ENCODE results near the gene CNTNAP2.

CNTNAP2 gene

DNA sequence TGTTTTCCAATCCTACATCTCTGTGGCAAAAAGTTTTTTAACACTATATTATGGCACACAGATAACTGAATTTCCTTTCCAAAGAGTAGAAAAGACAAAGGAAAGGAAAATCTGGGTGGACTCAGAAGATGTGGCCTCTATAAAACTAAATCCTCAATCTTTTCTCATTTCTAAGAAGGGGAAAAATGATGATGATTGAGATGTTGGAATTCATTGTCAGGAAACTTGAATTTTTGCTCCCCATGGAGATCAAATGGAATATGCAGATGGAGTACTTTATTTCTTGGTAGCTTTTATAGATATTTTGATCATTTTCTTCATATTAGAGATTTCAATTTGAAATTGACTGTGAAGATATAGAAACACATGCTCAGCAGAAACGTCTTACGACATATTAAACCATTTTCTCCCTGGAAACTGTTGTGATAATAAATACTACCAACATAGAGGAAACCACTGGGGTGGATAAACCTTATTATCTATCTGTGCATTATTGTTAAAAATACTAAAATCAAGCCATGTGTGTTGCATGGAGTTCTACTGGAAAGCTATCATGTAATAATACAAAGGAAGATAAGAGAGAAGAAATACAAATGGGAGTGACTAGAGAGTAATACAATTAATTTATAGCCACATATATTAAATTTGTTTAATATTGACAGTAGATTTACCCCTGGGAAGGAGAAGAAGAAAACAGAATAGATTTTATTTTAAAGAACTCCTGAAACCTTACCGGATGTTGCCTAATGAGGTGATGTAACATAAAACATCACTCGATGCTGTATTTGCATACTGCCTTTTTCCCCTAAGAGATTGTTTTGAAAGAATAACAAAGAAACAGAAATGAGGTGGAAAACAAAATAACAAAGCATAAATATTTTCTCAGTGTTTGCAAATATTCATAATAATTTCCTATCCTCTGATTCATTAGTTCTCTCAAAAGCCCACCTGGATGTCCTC lies 1542.7 kb downstream of the CNTNAP2 start:
- DNase-seq (ENCODE audit: extremely low read depth, low read depth): no peak
- H3K4me3 ChIP-seq (replicated peaks; ENCODE audit: low read depth, low read length): no peak overlapping the region
- TF ChIP-seq, protein P1, sequence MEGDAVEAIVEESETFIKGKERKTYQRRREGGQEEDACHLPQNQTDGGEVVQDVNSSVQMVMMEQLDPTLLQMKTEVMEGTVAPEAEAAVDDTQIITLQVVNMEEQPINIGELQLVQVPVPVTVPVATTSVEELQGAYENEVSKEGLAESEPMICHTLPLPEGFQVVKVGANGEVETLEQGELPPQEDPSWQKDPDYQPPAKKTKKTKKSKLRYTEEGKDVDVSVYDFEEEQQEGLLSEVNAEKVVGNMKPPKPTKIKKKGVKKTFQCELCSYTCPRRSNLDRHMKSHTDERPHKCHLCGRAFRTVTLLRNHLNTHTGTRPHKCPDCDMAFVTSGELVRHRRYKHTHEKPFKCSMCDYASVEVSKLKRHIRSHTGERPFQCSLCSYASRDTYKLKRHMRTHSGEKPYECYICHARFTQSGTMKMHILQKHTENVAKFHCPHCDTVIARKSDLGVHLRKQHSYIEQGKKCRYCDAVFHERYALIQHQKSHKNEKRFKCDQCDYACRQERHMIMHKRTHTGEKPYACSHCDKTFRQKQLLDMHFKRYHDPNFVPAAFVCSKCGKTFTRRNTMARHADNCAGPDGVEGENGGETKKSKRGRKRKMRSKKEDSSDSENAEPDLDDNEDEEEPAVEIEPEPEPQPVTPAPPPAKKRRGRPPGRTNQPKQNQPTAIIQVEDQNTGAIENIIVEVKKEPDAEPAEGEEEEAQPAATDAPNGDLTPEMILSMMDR (IDR thresholded peaks at IDR 0.05; ENCODE audit: low read depth, low read length, missing control alignments): no peak

DNA sequence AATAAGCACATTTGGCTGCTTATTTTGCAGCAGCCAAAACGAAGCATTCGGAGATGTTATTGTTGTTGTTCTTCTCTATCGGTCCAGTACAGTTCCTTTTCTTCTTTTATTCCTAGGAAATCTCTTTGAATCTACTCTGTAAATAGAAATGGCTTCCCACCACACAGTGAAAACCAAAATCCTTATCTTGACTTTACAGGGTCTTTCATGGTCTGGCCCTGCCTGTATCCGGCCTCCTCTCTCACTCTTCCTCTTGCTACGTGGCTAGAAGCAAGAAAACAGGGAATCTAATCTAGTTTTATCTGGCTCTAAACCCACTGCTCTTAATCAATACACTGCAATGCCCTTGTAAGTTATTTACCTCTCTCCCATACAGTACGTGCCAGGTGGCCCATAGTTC lies 1547.9 kb downstream of the CNTNAP2 start:
- H3K4me3 ChIP-seq (replicated peaks; ENCODE audit: low read depth, low read length): no peak overlapping the region
- TF ChIP-seq, protein P1 (IDR thresholded peaks at IDR 0.05; ENCODE audit: low read depth, low read length, missing control alignments): no peak
- DNase-seq (ENCODE audit: extremely low read depth, low read depth): no peak

DNA sequence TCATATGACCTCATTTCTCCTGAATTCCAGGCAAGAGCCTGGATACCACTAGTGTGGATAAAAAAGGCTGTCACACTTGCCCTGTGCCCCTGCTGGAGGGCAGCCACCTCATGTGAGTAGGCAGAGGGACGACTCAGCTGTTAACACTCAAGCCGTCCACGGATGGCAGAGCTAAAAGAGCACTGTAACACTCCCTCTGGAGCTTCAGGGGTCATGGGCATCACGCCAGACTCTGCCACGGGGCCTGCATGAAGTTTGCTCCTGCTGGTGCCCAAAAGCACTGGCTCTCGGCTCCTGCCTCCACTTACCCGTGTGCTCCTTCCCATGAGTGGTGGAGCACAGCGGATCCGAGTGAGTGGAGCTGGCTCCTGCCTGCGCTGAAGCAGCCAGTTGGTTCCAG lies 1554.2 kb downstream of the CNTNAP2 start:
- DNase-seq (ENCODE audit: extremely low read depth, low read depth): no peak
- H3K4me3 ChIP-seq (replicated peaks; ENCODE audit: low read depth, low read length): no peak overlapping the region
- TF ChIP-seq, protein P1 (IDR thresholded peaks at IDR 0.05; ENCODE audit: low read depth, low read length, missing control alignments): no peak

DNA sequence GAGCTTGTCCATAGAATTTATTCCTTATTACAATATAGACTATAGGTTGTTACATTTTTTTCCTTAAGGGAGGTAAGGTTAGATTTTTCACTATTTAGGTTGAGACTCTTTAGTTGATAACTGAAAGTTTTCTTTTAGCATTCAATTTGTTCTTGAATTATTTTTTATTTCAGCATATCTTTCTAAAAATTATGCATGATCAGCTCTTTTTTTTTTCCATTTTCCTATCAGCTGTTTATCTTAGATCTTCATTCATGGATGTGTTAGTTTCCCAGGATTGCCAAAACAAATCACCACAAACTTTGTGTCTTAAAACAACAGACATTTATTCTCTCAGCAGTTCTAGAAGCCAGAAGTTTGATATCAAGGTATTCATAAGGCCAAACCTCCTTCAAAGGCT lies 1558.1 kb downstream of the CNTNAP2 start:
- H3K4me3 ChIP-seq (replicated peaks; ENCODE audit: low read depth, low read length): no peak overlapping the region
- DNase-seq (ENCODE audit: extremely low read depth, low read depth): no peak
- TF ChIP-seq, protein P1 (IDR thresholded peaks at IDR 0.05; ENCODE audit: low read depth, low read length, missing control alignments): no peak

DNA sequence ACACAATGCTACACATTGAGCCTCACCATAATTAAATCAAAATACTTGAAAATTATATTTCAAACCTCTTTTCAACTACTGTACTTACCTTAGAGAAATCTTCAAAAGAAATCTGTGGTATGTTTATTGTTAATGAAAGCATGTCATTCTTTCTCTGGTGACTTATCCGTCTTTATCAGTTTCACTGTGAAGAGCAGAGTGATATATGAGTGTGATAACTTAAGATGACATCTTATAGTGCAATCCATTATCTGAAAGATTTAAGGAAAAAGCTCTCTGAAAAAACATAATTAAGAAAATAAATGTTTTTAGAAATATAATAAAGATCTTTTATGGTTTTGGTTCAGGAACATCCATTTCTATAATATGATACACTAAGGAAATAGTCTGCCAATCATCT lies 1562.3 kb downstream of the CNTNAP2 start:
- TF ChIP-seq, protein P1 (IDR thresholded peaks at IDR 0.05; ENCODE audit: low read depth, low read length, missing control alignments): no peak
- no peak for DNase-seq (ENCODE audit: extremely low read depth, low read depth)
- H3K4me3 ChIP-seq (replicated peaks; ENCODE audit: low read depth, low read length): no peak overlapping the region

DNA sequence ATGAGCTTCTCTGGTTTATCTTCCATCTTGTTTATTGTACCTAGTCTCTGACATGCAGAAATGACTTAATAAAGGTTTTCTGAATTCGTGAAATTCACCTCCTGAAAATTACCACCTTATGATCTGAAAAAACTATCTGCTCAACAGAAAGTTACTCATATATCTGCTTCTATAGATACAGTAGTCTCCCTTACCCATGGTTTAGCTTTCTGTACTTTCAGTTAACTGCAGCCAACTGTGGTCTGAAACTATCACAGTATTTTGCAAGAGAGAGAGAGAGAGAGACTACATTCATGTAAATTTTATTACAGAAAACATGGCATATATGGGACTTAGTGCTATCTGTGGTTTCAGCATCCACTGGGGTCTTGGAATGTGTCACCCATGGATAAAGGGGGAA lies 1564.9 kb downstream of the CNTNAP2 start:
- H3K4me3 ChIP-seq (replicated peaks; ENCODE audit: low read depth, low read length): no peak overlapping the region
- TF ChIP-seq, protein P1 (IDR thresholded peaks at IDR 0.05; ENCODE audit: low read depth, low read length, missing control alignments): no peak
- no peak for DNase-seq (ENCODE audit: extremely low read depth, low read depth)
